ENCODE data around the gene INPP1. TPM values are rescaled to one million over a fixed set of nuclear protein-coding genes. Genes with fewer than 3 reads are reported as not detected.

The INPP1 gene
- total RNA-seq, 1 donor from 2014 or later = 20.4 TPM

DNA sequence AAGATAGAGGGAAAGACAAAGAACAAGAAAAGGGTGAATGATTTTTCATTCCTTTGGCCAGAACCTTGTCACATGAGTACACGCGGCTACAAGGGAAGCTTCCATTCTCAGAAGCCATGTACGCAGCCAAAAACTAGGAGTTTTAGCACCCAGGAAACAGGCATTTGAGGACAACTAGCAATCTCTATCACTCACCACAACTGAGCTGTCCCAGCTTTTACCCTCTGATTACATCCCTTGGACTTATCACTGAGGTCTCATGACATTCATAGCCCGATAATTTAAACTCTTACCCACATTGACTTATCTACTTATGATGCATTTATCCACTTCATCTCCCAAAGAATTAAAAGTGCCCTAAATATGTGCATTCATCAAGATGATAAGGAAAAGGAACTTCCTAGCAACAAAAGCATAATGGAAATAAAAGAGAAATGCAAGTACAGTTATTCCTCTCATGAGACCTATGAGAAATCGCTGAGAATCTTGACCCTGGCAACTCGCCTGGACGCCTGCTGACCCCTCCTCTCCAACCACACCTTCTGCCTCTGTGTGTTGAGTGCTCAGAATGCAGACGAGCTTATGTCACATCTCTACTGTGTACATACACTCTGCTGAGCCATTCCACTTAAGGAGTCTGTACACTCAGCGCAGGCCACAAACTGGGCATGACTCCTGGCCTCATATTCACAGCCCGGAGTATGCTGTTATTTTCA, 36.0 kb downstream of the INPP1 start:
- intact Hi-C loops (cut with DNase I) = no loop called here
- no peak overlapping the region for H3K27ac ChIP-seq
- TF ChIP-seq POLR2AphosphoS5 (IDR thresholded peaks at IDR 0.05; ENCODE audit: insufficient read depth in 1 of 2, low read depth in 1 of 2) (no peak), POLR2A (IDR thresholded peaks at IDR 0.05) (no peak)
- TF ChIP-seq, protein P1, sequence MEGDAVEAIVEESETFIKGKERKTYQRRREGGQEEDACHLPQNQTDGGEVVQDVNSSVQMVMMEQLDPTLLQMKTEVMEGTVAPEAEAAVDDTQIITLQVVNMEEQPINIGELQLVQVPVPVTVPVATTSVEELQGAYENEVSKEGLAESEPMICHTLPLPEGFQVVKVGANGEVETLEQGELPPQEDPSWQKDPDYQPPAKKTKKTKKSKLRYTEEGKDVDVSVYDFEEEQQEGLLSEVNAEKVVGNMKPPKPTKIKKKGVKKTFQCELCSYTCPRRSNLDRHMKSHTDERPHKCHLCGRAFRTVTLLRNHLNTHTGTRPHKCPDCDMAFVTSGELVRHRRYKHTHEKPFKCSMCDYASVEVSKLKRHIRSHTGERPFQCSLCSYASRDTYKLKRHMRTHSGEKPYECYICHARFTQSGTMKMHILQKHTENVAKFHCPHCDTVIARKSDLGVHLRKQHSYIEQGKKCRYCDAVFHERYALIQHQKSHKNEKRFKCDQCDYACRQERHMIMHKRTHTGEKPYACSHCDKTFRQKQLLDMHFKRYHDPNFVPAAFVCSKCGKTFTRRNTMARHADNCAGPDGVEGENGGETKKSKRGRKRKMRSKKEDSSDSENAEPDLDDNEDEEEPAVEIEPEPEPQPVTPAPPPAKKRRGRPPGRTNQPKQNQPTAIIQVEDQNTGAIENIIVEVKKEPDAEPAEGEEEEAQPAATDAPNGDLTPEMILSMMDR (IDR thresholded peaks at IDR 0.05) = no peak
- H3K36me3 ChIP-seq = no peaks in the 10 kb centered on the region
- no peaks in the 10 kb centered on the region for H3K4me1 ChIP-seq
- no peaks in the 10 kb centered on the region for H3K9me3 ChIP-seq
- no peak for DNase-seq (ENCODE audit: extremely low spot score in 2 of 2)
- no peak overlapping the region for H3K4me3 ChIP-seq
- no peaks in the 10 kb centered on the region for H3K27me3 ChIP-seq

GRCh38 chr2:190380962-190381412, 37.6 kb downstream of the INPP1 start:
- Histone ChIP-seq H3K27me3 (no peaks in the 10 kb centered on the region), H3K4me3 (no peak overlapping the region), H3K27ac (no peak overlapping the region), H3K36me3 (no peaks in the 10 kb centered on the region), H3K9me3 (no peaks in the 10 kb centered on the region), H3K4me1 (no peaks in the 10 kb centered on the region)
- TF ChIP-seq POLR2A (IDR thresholded peaks at IDR 0.05) (no peak), POLR2AphosphoS5 (IDR thresholded peaks at IDR 0.05; ENCODE audit: insufficient read depth in 1 of 2, low read depth in 1 of 2) (no peak)
- TF ChIP-seq, protein P1 (IDR thresholded peaks at IDR 0.05) = no peak
- intact Hi-C loops (cut with DNase I) = loop anchor here (5.0 kb wide), 1 partner anchor 421 kb away; no protein-coding TSS in a partner anchor
- no peak for DNase-seq (ENCODE audit: extremely low spot score in 2 of 2)

- H3K36me3 ChIP-seq = no peaks in the 10 kb centered on the region
- TF ChIP-seq POLR2A (IDR thresholded peaks at IDR 0.05) = no peak
- TF ChIP-seq, protein P1 (IDR thresholded peaks at IDR 0.05) = peak; percentile 36 to 51 (median 50)
- no peaks in the 10 kb centered on the region for H3K9me3 ChIP-seq
- no peaks in the 10 kb centered on the region for H3K4me1 ChIP-seq
- H3K4me3 ChIP-seq = no peak overlapping the region
- no peak for DNase-seq (ENCODE audit: extremely low spot score in 2 of 2)
- H3K27me3 ChIP-seq = no peaks in the 10 kb centered on the region
- no peak overlapping the region for H3K27ac ChIP-seq
- intact Hi-C loops (cut with DNase I) = loop anchor here (5.0 kb wide), 1 partner anchor 419 kb away; no protein-coding TSS in a partner anchor
Measured at GRCh38 chr2:190382851-190383250, 39.5 kb downstream of the INPP1 start.

- intact Hi-C loops (cut with DNase I) = no loop called here
- Histone ChIP-seq H3K4me3 (no peak overlapping the region), H3K9me3 (no peaks in the 10 kb centered on the region), H3K4me1 (no peaks in the 10 kb centered on the region), H3K27me3 (no peaks in the 10 kb centered on the region), H3K36me3 (no peaks in the 10 kb centered on the region), H3K27ac (no peak overlapping the region)
- TF ChIP-seq, protein P1 (IDR thresholded peaks at IDR 0.05) = no peak
- no peak for TF ChIP-seq POLR2AphosphoS5 (IDR thresholded peaks at IDR 0.05; ENCODE audit: insufficient read depth in 1 of 2, low read depth in 1 of 2)
- no peak for TF ChIP-seq POLR2A (IDR thresholded peaks at IDR 0.05)
- DNase-seq (ENCODE audit: extremely low spot score in 2 of 2) = no peak
Measured at GRCh38 chr2:190387422-190387821, 44.0 kb downstream of the INPP1 start.

DNA sequence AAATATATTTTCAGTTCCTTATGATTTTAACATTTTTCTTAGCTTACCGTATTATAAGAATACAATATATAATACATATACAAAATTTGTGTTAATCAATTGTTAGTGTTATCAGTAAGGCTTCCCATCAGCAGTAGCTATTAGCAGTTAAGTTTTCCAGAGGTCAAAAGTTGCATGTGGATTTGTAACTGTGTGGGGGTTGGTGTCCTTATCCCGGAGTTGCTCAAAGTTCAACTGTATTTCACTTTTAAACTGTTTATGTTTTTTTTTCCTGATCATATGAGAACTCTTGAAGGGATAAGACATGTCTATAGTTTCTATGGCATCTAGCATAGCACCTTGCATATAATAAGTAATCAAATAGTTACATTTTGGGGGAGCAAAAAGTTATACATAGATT, 52.9 kb downstream of the INPP1 start:
- Histone ChIP-seq H3K4me3 (no peak overlapping the region), H3K36me3 (no peaks in the 10 kb centered on the region), H3K4me1 (no peaks in the 10 kb centered on the region), H3K27ac (no peak overlapping the region), H3K9me3 (no peaks in the 10 kb centered on the region), H3K27me3 (no peaks in the 10 kb centered on the region)
- TF ChIP-seq POLR2AphosphoS5 (IDR thresholded peaks at IDR 0.05; ENCODE audit: insufficient read depth in 1 of 2, low read depth in 1 of 2) = no peak
- TF ChIP-seq, protein P1 (IDR thresholded peaks at IDR 0.05) = no peak
- TF ChIP-seq POLR2A (IDR thresholded peaks at IDR 0.05) = no peak
- intact Hi-C loops (cut with DNase I) = no loop called here
- no peak for DNase-seq (ENCODE audit: extremely low spot score in 2 of 2)
